ENCODE data around the gene KLHL30.
A peak's percentile ranks its signal among the peaks of the same experiment; 100 is the strongest.

Gene KLHL30

DNA sequence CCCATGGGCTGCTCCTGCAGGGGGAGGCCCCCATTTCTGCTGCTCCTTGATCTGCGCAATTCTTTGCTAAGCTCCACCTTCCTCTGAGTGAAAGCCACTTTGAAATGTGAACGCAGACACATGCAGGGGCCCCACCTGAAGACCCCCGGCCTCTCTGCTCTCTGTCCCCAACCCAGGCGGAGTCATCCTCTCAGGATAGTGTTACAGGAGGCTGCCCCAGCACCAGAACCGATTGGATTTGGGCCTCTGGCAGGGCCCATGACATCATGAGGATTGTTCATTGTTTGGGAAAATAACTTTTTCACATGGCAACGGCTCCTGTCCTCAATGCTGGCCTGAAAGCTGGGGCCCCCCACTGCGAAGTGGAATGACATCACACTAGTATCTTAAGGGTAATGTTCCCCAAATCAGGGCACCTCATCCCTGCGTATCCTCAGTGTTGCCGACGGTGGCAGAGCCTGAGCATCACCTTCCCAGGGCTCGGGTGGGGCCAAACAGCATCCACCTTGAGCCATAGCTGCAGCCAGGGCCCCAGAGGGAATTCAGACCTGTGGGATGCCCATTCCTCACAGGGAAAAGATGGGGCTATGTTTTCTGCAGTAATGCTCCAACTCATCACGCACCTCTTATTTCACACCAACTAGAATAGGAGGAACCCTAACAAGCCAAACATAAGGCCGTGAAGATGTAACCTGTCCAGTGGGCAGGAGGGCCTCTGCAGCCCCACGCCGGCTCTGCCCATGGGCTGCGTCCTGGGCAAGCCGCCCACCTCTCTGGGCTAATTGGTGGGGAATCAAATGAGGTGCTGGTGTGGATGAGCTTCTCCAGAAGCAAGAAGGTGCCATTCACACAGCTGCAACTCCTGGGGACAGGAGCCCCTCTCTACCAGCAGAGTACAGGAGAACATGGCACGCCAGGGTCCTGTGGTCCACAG, 17.6 kb downstream of the KLHL30 start:
- no peaks in the 10 kb centered on the region for H3K36me3 Mint-ChIP-seq (ENCODE audit: low read depth)
- DNase-seq, result no peak
- peaks cover 37% of the 10 kb centered on the region for H3K4me1 Mint-ChIP-seq
- peaks cover 9% of the 10 kb centered on the region for H3K9me3 Mint-ChIP-seq
- TF ChIP-seq, protein P1, sequence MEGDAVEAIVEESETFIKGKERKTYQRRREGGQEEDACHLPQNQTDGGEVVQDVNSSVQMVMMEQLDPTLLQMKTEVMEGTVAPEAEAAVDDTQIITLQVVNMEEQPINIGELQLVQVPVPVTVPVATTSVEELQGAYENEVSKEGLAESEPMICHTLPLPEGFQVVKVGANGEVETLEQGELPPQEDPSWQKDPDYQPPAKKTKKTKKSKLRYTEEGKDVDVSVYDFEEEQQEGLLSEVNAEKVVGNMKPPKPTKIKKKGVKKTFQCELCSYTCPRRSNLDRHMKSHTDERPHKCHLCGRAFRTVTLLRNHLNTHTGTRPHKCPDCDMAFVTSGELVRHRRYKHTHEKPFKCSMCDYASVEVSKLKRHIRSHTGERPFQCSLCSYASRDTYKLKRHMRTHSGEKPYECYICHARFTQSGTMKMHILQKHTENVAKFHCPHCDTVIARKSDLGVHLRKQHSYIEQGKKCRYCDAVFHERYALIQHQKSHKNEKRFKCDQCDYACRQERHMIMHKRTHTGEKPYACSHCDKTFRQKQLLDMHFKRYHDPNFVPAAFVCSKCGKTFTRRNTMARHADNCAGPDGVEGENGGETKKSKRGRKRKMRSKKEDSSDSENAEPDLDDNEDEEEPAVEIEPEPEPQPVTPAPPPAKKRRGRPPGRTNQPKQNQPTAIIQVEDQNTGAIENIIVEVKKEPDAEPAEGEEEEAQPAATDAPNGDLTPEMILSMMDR (IDR thresholded peaks at IDR 0.05), result no peak
- H3K4me3 Mint-ChIP-seq, result no peak overlapping the region
- peaks cover 38% of the 10 kb centered on the region for H3K27me3 Mint-ChIP-seq (ENCODE audit: low read depth, poor library complexity)
- peak overlapping the region; percentile 96 for H3K27ac Mint-ChIP-seq

DNA sequence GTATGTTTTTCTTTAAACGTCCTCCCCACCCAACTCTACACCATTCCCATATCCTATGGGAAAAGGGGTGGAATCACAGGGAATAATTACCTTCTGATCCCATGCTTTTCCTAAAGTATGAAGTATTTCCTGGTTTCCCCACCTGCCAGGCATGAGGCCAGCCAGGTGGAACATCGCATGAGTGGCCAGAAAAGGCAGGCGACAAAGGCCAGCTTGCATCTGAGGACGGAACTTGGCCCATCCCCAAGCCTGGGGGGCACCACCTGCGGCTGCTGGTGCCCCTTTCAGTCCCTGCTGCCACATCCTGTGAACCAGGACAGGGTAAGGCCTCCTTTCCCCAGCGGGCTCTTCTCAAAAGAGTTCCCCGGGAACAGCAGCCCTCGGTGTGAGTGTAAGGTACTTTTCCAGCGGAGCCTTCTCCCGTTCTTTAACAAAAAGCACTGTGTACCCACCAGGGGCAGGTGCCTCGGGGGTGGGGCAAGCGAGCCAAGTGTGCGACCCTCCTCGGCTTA, 19.1 kb downstream of the KLHL30 start:
- no peak overlapping the region for H3K27ac Mint-ChIP-seq
- H3K27me3 Mint-ChIP-seq (ENCODE audit: low read depth, poor library complexity), result peaks cover 53% of the 10 kb centered on the region
- H3K36me3 Mint-ChIP-seq (ENCODE audit: low read depth), result no peaks in the 10 kb centered on the region
- no peak overlapping the region for H3K4me3 Mint-ChIP-seq
- TF ChIP-seq, protein P1 (IDR thresholded peaks at IDR 0.05), result no peak
- peaks cover 9% of the 10 kb centered on the region for H3K9me3 Mint-ChIP-seq
- no peak for DNase-seq
- H3K4me1 Mint-ChIP-seq, result peaks cover 44% of the 10 kb centered on the region

DNA sequence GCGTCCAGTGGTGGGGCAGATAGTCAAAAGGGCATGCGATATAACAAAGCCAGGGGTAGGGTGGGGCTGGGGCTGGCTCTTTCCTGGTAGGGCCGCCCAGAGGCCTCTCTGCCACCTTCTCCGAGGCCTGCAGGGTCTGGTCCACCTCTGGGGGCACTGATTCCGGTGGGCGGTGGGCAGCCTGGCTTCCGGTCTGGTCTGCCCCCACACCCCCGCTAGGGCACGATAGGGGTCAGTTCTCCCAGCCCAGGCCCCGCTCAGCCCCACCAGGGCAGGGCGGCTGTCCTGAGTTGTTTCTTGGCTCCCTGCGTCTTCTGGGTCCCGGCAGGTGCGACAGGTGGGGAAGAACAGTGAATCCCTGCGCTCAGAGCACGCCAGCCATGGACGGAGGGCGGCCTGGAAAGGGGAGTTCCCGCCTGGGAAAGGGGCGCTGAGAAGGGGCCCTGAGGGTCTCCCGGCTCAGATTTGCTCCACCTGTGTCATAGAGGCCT, 19.6 kb downstream of the KLHL30 start:
- Mint-ChIP-seq H3K27me3 (ENCODE audit: low read depth, poor library complexity) (peaks cover 58% of the 10 kb centered on the region), H3K4me1 (peaks cover 44% of the 10 kb centered on the region), H3K4me3 (no peak overlapping the region), H3K36me3 (ENCODE audit: low read depth) (no peaks in the 10 kb centered on the region), H3K9me3 (peaks cover 9% of the 10 kb centered on the region), H3K27ac (no peak overlapping the region)
- no peak for DNase-seq
- TF ChIP-seq, protein P1 (IDR thresholded peaks at IDR 0.05), result no peak

DNA sequence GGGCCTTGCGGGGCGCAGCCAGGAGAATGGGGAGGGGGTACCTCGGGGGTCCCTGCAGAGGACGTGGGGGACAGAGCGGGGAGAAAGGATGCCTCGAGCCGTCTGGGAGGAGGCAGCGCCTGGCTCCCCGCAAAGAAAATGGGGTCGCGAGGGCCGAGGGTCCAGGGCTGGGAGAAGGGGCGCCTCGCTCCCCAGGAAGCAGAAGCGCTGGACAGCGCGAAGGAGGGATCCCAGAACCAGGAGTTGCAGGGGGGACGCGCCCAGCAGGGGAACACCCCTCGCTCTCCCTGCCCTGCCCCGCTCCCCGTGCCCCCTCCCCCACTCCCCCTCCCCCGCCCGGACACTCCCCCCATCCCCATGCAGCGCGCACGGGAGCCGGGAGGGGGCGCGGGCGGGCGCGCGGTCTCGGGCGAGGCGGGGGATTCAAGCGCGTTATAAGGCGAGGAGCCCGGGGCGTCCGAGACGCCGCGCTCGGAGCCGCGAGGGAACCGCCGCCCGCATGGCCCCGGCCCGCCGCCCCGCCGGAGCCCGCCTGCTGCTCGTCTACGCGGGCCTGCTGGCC, 20.1 kb downstream of the KLHL30 start, which contains the start of gene ERFE:
TSS of gene ERFE (plus strand) at position 462 of the 562 bp plus-strand sequence. CDS start at position 500, 38 bp downstream.
- TF ChIP-seq, protein P1 (IDR thresholded peaks at IDR 0.05), result peak; percentile 59
- Mint-ChIP-seq H3K27ac (no peak within 1 kb of the TSS), H3K36me3 (ENCODE audit: low read depth) (no peaks in the 10 kb centered on the region), H3K4me3 (peak within 1 kb of the TSS; percentile 81), H3K9me3 (peaks cover 9% of the 10 kb centered on the region), H3K4me1 (peaks cover 44% of the 10 kb centered on the region), H3K27me3 (ENCODE audit: low read depth, poor library complexity) (peaks cover 62% of the 10 kb centered on the region)
- peak; percentile 82 for DNase-seq

DNA sequence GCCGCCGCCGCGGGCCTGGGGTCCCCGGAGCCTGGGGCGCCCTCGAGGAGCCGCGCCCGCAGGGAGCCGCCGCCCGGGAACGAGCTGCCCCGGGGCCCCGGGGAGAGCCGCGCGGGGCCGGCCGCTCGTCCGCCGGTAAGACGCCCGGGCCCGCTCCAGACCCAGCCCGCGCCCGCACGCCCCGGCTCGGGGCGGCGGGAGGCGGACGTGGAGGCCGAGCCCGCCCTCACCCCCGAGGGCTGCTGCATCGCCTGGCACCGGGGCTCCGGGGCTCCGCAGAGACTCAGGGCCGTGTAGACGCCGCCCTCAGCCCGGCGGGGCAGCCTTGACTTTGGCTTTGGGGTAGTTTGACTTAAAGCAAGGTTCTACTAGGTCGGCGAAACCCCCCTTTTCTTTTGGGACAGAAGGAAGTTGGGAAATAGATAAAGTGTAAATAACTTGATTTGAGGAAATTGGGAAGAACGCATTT, 20.6 kb downstream of the KLHL30 start:
- TF ChIP-seq, protein P1 (IDR thresholded peaks at IDR 0.05), result no peak
- Mint-ChIP-seq H3K4me1 (peaks cover 40% of the 10 kb centered on the region), H3K9me3 (peaks cover 6% of the 10 kb centered on the region), H3K4me3 (peak overlapping the region; percentile 81), H3K36me3 (ENCODE audit: low read depth) (no peaks in the 10 kb centered on the region), H3K27me3 (ENCODE audit: low read depth, poor library complexity) (peaks cover 63% of the 10 kb centered on the region), H3K27ac (no peak overlapping the region)
- DNase-seq, result no peak
